Measurements from ENCODE around the gene PLEKHM1.

DNA sequence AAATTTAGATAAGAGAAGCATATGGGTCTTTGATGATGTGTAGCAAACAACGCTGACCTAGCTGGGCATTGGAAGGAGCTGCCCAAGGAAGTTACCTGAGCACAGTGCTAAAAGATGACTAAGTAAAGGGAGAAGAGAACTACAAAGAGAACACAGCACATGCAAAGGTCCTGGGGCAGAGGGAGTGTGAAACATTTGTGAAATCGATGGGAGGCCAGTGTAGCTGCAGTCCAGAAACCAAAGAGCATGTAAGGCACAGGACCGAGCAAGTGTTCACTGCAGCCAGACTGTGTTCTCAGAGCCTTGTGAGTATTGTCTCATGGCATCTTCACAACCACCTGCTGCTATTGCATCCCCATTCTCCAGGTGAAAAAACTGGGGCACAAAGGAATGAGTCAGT, 102.8 kb downstream of the PLEKHM1 start:
- TF ChIP-seq, protein P1, sequence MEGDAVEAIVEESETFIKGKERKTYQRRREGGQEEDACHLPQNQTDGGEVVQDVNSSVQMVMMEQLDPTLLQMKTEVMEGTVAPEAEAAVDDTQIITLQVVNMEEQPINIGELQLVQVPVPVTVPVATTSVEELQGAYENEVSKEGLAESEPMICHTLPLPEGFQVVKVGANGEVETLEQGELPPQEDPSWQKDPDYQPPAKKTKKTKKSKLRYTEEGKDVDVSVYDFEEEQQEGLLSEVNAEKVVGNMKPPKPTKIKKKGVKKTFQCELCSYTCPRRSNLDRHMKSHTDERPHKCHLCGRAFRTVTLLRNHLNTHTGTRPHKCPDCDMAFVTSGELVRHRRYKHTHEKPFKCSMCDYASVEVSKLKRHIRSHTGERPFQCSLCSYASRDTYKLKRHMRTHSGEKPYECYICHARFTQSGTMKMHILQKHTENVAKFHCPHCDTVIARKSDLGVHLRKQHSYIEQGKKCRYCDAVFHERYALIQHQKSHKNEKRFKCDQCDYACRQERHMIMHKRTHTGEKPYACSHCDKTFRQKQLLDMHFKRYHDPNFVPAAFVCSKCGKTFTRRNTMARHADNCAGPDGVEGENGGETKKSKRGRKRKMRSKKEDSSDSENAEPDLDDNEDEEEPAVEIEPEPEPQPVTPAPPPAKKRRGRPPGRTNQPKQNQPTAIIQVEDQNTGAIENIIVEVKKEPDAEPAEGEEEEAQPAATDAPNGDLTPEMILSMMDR (IDR thresholded peaks at IDR 0.05 in 8 of 11, conservative IDR thresholded peaks at IDR 0.05 in 3 of 11) = no peak
- TF ChIP-seq POLR2A (IDR thresholded peaks at IDR 0.05) = no peak

Measured in spleen (tissue), 7 donors.